ENCODE measurements around the gene CNKSR1. TPM values are rescaled to one million over a fixed set of nuclear protein-coding genes. Genes with fewer than 3 reads are reported as not detected.

CNKSR1 gene
- polyA plus RNA-seq, 1 of the 3 experiments (the other 2 are of a cell fraction): 0.49 TPM

- TF ChIP-seq, protein P1, sequence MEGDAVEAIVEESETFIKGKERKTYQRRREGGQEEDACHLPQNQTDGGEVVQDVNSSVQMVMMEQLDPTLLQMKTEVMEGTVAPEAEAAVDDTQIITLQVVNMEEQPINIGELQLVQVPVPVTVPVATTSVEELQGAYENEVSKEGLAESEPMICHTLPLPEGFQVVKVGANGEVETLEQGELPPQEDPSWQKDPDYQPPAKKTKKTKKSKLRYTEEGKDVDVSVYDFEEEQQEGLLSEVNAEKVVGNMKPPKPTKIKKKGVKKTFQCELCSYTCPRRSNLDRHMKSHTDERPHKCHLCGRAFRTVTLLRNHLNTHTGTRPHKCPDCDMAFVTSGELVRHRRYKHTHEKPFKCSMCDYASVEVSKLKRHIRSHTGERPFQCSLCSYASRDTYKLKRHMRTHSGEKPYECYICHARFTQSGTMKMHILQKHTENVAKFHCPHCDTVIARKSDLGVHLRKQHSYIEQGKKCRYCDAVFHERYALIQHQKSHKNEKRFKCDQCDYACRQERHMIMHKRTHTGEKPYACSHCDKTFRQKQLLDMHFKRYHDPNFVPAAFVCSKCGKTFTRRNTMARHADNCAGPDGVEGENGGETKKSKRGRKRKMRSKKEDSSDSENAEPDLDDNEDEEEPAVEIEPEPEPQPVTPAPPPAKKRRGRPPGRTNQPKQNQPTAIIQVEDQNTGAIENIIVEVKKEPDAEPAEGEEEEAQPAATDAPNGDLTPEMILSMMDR (IDR thresholded peaks at IDR 0.05): no peak
- TF ChIP-seq GATA2 (CRISPR knock-in tag; IDR thresholded peaks at IDR 0.05): no peak
Observed at GRCh38 chr1:26197813-26198212, 20.5 kb downstream of the CNKSR1 start (continued).

- POLR2A ChIA-PET: interaction anchor here (0.6 kb wide), 1 partner anchor 10 kb away, joined by 3 read pairs; no protein-coding TSS in a partner anchor
- 84% methylated on average over 5 of the region's 5 CpGs for WGBS (ENCODE audit: low lambda C conversion rate)
Observed at GRCh38 chr1:26200413-26200812, 23.1 kb downstream of the CNKSR1 start.

GRCh38 chr1:26203642-26204318 is 26.5 kb downstream of the CNKSR1 start:
- WGBS (ENCODE audit: low lambda C conversion rate): 52% methylated on average over 5 of the region's 9 CpGs
- H3K4me1 ChIP-seq (ENCODE audit: control insufficient read depth in 1 of 2, insufficient read depth in 2 of 2, low read depth in 1 of 2, low read length in 1 of 2): no peaks in the 10 kb centered on the region
- H3K27me3 ChIP-seq (ENCODE audit: insufficient read depth): no peaks in the 10 kb centered on the region; the same call in 1 of the 2 replicates
- H3K9me3 ChIP-seq: no peaks in the 10 kb centered on the region
- H3F3A ChIP-seq (replicated peaks; ENCODE audit: insufficient read depth): no peaks in the 10 kb centered on the region
- no peaks in the 10 kb centered on the region for H3K79me2 ChIP-seq (ENCODE audit: insufficient read depth)
- no peak for DNase-seq
- no peaks in the 10 kb centered on the region for H3K9me2 ChIP-seq
- no peak overlapping the region for H3K4me2 ChIP-seq
- no peak overlapping the region for H2AFZ ChIP-seq (ENCODE audit: low read depth)
- no peak overlapping the region for H3K27ac ChIP-seq (ENCODE audit: low read depth in 2 of 2, low read length in 1 of 2)
- no peak overlapping the region for H3K4me3 ChIP-seq (ENCODE audit: low read depth in 2 of 2, low read length in 1 of 2)
- H3K9ac ChIP-seq: no peak overlapping the region
- POLR2A ChIA-PET: no interaction called here
- CTCF ChIA-PET: interaction anchor here (0.7 to 1.4 kb wide), 3 partner anchors 34 to 161 kb away, joined by 3 read pairs; partner anchors contain the start of gene ZNF593
- no peaks in the 10 kb centered on the region for H3K36me3 ChIP-seq (replicated peaks in 1 of 2; ENCODE audit: control insufficient read depth in 1 of 2, insufficient read depth in 2 of 2, low read length in 1 of 2)
- TF ChIP-seq SMC3 (IDR thresholded peaks at IDR 0.05; ENCODE audit: low read depth, low read length) (no peak), FOXJ3 (CRISPR knock-in tag; IDR thresholded peaks at IDR 0.05) (no peak), EP300 (IDR thresholded peaks at IDR 0.05; ENCODE audit: borderline replicate concordance in 1 of 2, low read depth in 1 of 2, low read length in 1 of 2) (no peak), NFIC (IDR thresholded peaks at IDR 0.05; ENCODE audit: borderline replicate concordance) (no peak), JUND (IDR thresholded peaks at IDR 0.05) (no peak), GABPA (IDR thresholded peaks at IDR 0.05; ENCODE audit: low read depth) (no peak), SIN3A (IDR thresholded peaks at IDR 0.05; ENCODE audit: borderline replicate concordance, low read depth, low read length) (no peak), MEF2A (IDR thresholded peaks at IDR 0.05; ENCODE audit: borderline replicate concordance, low read depth) (no peak)
- TF ChIP-seq, protein P1 (IDR thresholded peaks at IDR 0.05): no peak
- TF ChIP-seq, protein P2, sequence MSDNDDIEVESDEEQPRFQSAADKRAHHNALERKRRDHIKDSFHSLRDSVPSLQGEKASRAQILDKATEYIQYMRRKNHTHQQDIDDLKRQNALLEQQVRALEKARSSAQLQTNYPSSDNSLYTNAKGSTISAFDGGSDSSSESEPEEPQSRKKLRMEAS (IDR thresholded peaks at IDR 0.05; ENCODE audit: low read depth): no peak
- no peaks in the 10 kb centered on the region for H4K20me1 ChIP-seq (ENCODE audit: insufficient read depth)

More at GRCh38 chr1:26200413-26200812, 23.1 kb downstream of the CNKSR1 start:
- H4K20me1 ChIP-seq (ENCODE audit: insufficient read depth): no peaks in the 10 kb centered on the region
- no peaks in the 10 kb centered on the region for H3K9me2 ChIP-seq
- H3K27me3 ChIP-seq (ENCODE audit: insufficient read depth): no peaks in the 10 kb centered on the region
- CTCF ChIA-PET: interaction anchor here (1.0 kb wide), 1 partner anchor 43 kb away, joined by 3 read pairs; no protein-coding TSS in a partner anchor
- no peak overlapping the region for H3K4me3 ChIP-seq (ENCODE audit: low read depth in 2 of 2, low read length in 1 of 2)
- H3K9ac ChIP-seq: no peak overlapping the region
- TF ChIP-seq, protein P3, sequence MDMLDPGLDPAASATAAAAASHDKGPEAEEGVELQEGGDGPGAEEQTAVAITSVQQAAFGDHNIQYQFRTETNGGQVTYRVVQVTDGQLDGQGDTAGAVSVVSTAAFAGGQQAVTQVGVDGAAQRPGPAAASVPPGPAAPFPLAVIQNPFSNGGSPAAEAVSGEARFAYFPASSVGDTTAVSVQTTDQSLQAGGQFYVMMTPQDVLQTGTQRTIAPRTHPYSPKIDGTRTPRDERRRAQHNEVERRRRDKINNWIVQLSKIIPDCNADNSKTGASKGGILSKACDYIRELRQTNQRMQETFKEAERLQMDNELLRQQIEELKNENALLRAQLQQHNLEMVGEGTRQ (IDR thresholded peaks at IDR 0.05; ENCODE audit: borderline replicate concordance, low read depth, low read length): no peak
- TF ChIP-seq MXI1 (IDR thresholded peaks at IDR 0.05; ENCODE audit: low read depth, low read length): no peak
- no peak for DNase-seq
- H3F3A ChIP-seq (replicated peaks; ENCODE audit: insufficient read depth): no peaks in the 10 kb centered on the region
- no peaks in the 10 kb centered on the region for H3K9me3 ChIP-seq
- H2AFZ ChIP-seq (ENCODE audit: low read depth): no peak overlapping the region
- H3K4me2 ChIP-seq: no peak overlapping the region
- H3K36me3 ChIP-seq (replicated peaks in 1 of 2; ENCODE audit: control insufficient read depth in 1 of 2, insufficient read depth in 2 of 2, low read length in 1 of 2): no peaks in the 10 kb centered on the region
- H3K4me1 ChIP-seq (ENCODE audit: control insufficient read depth in 1 of 2, insufficient read depth in 2 of 2, low read depth in 1 of 2, low read length in 1 of 2): no peaks in the 10 kb centered on the region
- no peak overlapping the region for H3K27ac ChIP-seq (ENCODE audit: low read depth in 2 of 2, low read length in 1 of 2)
- no peaks in the 10 kb centered on the region for H3K79me2 ChIP-seq (ENCODE audit: insufficient read depth)
